Heart left ventricle (tissue), 16 donors: ENCODE data around the gene RING1. TPM values are rescaled to one million over a fixed set of nuclear protein-coding genes. Genes with fewer than 3 reads are reported as not detected.

Source experiments
- ATAC-seq, 4 donors: fragments of 200-7000 bp; cut with Tn5 transposase; one replicate each; pipeline ENCODE4 v1.9.1; 2020 to 2022; ENCODE audit warnings: moderate library complexity in 4 of 4, mild to moderate bottlenecking in 3 of 4, moderate number of reproducible peaks in 1 of 4
- DNase-seq, 5 donors: peaks; one replicate each; pipeline ENCODE4 v3.0.0-alpha.2; 2020
- H3K27ac ChIP-seq, 12 donors: fragments of 200-600 bp; sonication (generic) in 4 of 12; one replicate each; pipeline versions ENCODE4 v1.5.0 to v1.8.0; 2016 to 2022; ENCODE audit warnings: mild to moderate bottlenecking in 2 of 12
- H3K27me3 ChIP-seq, 9 donors: fragments of 200-600 bp; sonication (generic) in 2 of 9; one replicate each; pipeline versions ENCODE4 v1.5.1 to v1.8.0; 2016 to 2022; ENCODE audit warnings: mild to moderate bottlenecking in 3 of 9
- H3K36me3 ChIP-seq, 9 donors: fragments of 200-600 bp; sonication (generic) in 2 of 9; one replicate each; pipeline versions ENCODE4 v1.5.0 to v1.8.0; 2018 to 2022; ENCODE audit warnings: mild to moderate bottlenecking in 2 of 9
- H3K4me1 ChIP-seq, 12 donors: fragments of 200-600 bp; sonication (generic) in 4 of 12; one replicate each; pipeline versions ENCODE4 v1.5.0 to v1.8.0; 2016 to 2022; ENCODE audit warnings: mild to moderate bottlenecking in 3 of 12
- H3K4me3 ChIP-seq, 12 donors: fragments of 200-600 bp; sonication (generic) in 4 of 12; one replicate each; pipeline versions ENCODE4 v1.5.0 to v1.8.0; 2017 to 2022; ENCODE audit warnings: mild to moderate bottlenecking in 9 of 12, moderate library complexity in 4 of 12
- H3K9me3 ChIP-seq, 12 donors: fragments of 200-600 bp; sonication (generic) in 4 of 12; one replicate each; pipeline versions ENCODE4 v1.5.0 to v1.8.0; 2016 to 2022; ENCODE audit warnings: mild to moderate bottlenecking in 1 of 12
- POLR2A ChIP-seq, 2 donors: fragments of 450-650 bp; IDR thresholded peaks; one replicate each; pipeline ENCODE4 v1.6.1; 2017; ENCODE audit warnings: antibody characterized with exemption in 2 of 2, mild to moderate bottlenecking in 2 of 2, moderate library complexity in 2 of 2
- WGBS, 4 donors: extraction: QIAGEN DNeasy Blood & Tissue Kit in 2 of 4; methylation state at CpG; one replicate each; pipeline versions ENCODE4 v1.1.5 to v1.1.7; 2013 to 2018; 5-methylcytosine and 5-hydroxymethylcytosine counted together
- intact Hi-C, 10 donors: fragments of 100-400 bp; cut with DNase I; formaldehyde crosslinking; loops; one replicate each; pipeline versions ENCODE4 v1.11.1 to v1.14.2; 2022
- polyA plus RNA-seq, 2 donors: library from polyadenylated mRNA; stranded (reverse); fragments of 200-250 nt; gene quantifications; one replicate each; pipeline ENCODE4 v1.2.3, GENCODE V29; 2013
- total RNA-seq, 9 donors: library from RNA; depleted of rRNA in 2 of 9; stranded (reverse); fragments of >200 nt in 2 of 9; fragmentation: NEBNext Ultra II Directional in 3 of 9; extraction: Animal tissue kit (Norgen Biotek cat#: 25700) in 3 of 9; gene quantifications; one replicate each; pipeline versions ENCODE4 v1.1.0 to v1.2.4, GENCODE V29; 2016 to 2023
- TF ChIP-seq, protein P1 (sequence below), 12 donors: fragments of 200-600 bp; sonication (generic) in 4 of 12; IDR thresholded peaks; one replicate each; pipeline versions ENCODE4 v1.5.0 to v1.8.0; 2018 to 2022; ENCODE audit warnings: antibody characterized with exemption in 12 of 12, mild to moderate bottlenecking in 5 of 12
- donor health status: ischemic (EF 13 %, LVEDD 7.1; RV severe dilation, severe dysfunction).
- donor health status: healthy with polysubstance abuse.
- donor health status: DM: no; HTN: yes; CAD: no.
- donor health status: DM: no; HTN: no; CAD: no.
- donor health status: ischemic (EF 25% LVEDD 6.9; RV normal size, moderate dysfunction).
- donor health status: ischemic (EF 25% LVEDD 5.7; RV mildly dilated, moderate dysfunction).
- donor health status: healthy.
- donor health status: DM: yes; HTN: yes; CAD: no.
- donor health status: ischemic (EF 35%, LVEDD 5.7; RV mildly dilated, moderate dysfunction).
- donor health status: nonischemic (EF 11% LVEDD 7.7; RV severe dilation, severe dysfunction).
- donor health status: DM: yes; HTN: yes; CAD: no.
- donor health status: PGD.
- donor health status: ischemic (EF 29% LVEDD 5.4; RV normal size, mild dysfunction).
- donor health status: nonischemic (EF 23%, LVEDD 6.1; RV moderate dilation, normal function).

Gene RING1
- total and polyA plus RNA-seq, 11 donors: 8.4 to 36.9 (median 27.3) TPM

DNA sequence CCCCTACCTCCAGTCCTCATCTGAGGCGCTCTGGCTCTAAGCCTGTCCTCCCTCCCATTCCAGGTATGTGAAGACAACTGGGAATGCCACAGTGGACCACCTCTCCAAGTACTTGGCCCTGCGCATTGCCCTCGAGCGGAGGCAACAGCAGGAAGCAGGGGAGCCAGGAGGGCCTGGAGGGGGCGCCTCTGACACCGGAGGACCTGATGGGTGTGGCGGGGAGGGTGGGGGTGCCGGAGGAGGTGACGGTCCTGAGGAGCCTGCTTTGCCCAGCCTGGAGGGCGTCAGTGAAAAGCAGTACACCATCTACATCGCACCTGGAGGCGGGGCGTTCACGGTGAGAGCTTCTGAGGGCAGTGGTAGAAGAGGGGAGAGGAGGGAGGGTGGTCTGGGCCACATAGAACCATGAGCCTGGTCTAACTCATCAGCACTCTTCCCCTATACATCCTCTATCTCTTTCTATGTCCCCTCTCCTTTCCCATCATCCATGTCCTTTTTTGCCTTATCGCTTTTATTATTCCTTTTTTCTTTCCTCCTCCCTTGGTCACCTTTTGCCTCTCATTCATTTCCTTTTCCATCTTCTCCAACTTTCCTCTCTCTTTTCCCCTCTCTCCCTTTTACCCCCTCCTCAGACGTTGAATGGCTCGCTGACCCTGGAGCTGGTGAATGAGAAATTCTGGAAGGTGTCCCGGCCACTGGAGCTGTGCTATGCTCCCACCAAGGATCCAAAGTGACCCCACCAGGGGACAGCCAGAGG lies 3.5 kb downstream of the RING1 start:
- Histone ChIP-seq H3K9me3 (no peaks in the 10 kb centered on the region), H3K4me3 (no peak overlapping the region), H3K27me3 (peaks cover 0 to 5% (median 0%) of the 10 kb centered on the region in 9 donors), H3K36me3 (peaks cover 0 to 25% (median 17%) of the 10 kb centered on the region in 9 donors), H3K27ac (no peak overlapping the region), H3K4me1 (peaks cover 0 to 38% (median 23%) of the 10 kb centered on the region in 12 donors)
- intact Hi-C loops: loop anchor here in 2 of 10 donors (5.0 kb wide), 1 partner anchor 35 kb away; no protein-coding TSS in a partner anchor
- TF ChIP-seq, protein P1, sequence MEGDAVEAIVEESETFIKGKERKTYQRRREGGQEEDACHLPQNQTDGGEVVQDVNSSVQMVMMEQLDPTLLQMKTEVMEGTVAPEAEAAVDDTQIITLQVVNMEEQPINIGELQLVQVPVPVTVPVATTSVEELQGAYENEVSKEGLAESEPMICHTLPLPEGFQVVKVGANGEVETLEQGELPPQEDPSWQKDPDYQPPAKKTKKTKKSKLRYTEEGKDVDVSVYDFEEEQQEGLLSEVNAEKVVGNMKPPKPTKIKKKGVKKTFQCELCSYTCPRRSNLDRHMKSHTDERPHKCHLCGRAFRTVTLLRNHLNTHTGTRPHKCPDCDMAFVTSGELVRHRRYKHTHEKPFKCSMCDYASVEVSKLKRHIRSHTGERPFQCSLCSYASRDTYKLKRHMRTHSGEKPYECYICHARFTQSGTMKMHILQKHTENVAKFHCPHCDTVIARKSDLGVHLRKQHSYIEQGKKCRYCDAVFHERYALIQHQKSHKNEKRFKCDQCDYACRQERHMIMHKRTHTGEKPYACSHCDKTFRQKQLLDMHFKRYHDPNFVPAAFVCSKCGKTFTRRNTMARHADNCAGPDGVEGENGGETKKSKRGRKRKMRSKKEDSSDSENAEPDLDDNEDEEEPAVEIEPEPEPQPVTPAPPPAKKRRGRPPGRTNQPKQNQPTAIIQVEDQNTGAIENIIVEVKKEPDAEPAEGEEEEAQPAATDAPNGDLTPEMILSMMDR (IDR thresholded peaks at IDR 0.05): no peak
- TF ChIP-seq POLR2A (IDR thresholded peaks at IDR 0.05): no peak
- ATAC-seq (no peak), DNase-seq (no peak)
- WGBS, 4 donors: 82 to 91% (median 85%) methylated on average over 18 of the region's 18 CpGs

DNA sequence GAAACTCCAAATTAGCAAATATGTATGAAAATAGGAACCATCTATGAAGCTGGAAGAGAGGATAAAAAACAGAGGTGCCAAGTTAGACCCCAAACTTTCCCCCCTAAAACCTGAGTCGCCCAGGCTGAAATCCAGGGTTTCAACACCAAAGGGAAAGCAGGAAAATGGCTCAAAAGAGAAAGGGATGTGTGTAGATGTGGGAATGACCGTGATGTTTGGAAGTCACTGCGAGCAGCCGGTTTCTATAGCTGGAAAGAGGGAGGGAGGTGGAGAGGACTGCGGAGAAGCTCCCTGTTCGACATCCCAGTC lies 4.5 kb downstream of the RING1 start:
- TF ChIP-seq, protein P1 (IDR thresholded peaks at IDR 0.05): no peak
- TF ChIP-seq POLR2A (IDR thresholded peaks at IDR 0.05): no peak
- no peak for DNase-seq
- H3K36me3 ChIP-seq: peaks cover 0 to 25% (median 17%) of the 10 kb centered on the region in 9 donors
- ATAC-seq: no peak
- peak overlapping the region in 6 of 12 donors; percentile 10 to 66 (median 46) for H3K27ac ChIP-seq
- no peaks in the 10 kb centered on the region for H3K9me3 ChIP-seq
- peaks cover 0 to 31% (median 17%) of the 10 kb centered on the region in 12 donors for H3K4me1 ChIP-seq
- peak overlapping the region; percentile 21 to 67 (median 56) for H3K4me3 ChIP-seq
- H3K27me3 ChIP-seq: peaks cover 0 to 5% (median 0%) of the 10 kb centered on the region in 9 donors
- WGBS, 4 donors: 1 to 6% (median 4%) methylated on average over 6 of the region's 6 CpGs
- intact Hi-C loops: loop anchor here in 2 of 10 donors (5.0 kb wide), 1 partner anchor 34 kb away; no protein-coding TSS in a partner anchor

DNA sequence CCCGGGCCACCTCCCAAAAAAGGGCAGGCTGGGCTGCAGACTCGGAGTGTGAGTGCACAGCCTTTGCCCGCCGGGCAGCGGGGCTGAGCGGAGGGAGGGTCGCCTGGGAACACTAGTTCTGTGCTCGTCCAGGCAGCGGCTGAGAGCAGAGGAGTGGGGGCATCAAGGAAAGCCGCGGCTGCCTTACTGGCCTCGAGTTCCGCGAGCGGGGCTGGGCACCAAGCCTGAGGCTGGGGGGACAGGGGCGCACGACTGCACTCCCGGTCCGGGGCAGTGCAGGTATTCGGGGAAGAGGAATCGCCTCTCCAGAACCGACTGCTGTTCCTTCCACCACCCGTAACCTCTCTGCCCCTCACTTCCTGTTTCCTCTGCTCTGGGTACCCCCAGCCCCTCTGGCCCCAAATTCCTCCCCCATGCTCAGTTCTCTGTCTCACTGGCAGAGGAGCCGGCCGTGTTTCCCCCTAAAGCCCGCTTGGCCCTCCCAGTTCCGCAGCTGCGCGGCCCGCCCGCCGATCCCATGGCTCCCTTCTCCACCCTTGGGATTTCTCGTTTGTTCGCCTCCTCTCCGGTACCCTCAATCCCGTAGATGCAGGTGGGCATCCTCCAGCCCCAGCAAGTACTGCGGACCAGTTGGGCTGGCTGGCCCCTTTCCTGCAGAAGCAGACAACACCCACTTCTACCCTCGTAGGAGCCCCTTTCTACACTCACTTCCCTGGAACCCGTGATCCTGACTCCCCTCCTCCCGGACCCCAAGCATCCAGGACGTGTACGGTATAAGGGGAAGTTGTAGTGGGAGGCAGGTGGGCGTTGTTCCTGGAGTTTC lies 5.1 kb downstream of the RING1 start:
- peaks cover 0 to 5% (median 0%) of the 10 kb centered on the region in 9 donors for H3K27me3 ChIP-seq
- no peak for TF ChIP-seq POLR2A (IDR thresholded peaks at IDR 0.05)
- TF ChIP-seq, protein P1 (IDR thresholded peaks at IDR 0.05): no peak
- no peaks in the 10 kb centered on the region for H3K9me3 ChIP-seq
- H3K4me1 ChIP-seq: peaks cover 0 to 29% (median 17%) of the 10 kb centered on the region in 12 donors
- intact Hi-C loops: loop anchor here in 2 of 10 donors (5.0 kb wide), 1 partner anchor 34 kb away; no protein-coding TSS in a partner anchor
- H3K4me3 ChIP-seq: peak overlapping the region; percentile 21 to 67 (median 56)
- ATAC-seq: peak; percentile 21 to 65 (median 36)
- DNase-seq: peak in 3 of 5 donors; percentile 46 to 70 (median 49)
- WGBS, 4 donors: 0 to 1% (median 1%) methylated on average over 43 of the region's 43 CpGs
- H3K36me3 ChIP-seq: peaks cover 0 to 25% (median 17%) of the 10 kb centered on the region in 9 donors
- H3K27ac ChIP-seq: peak overlapping the region in 8 of 12 donors; percentile 5 to 66 (median 38)
